Left hindlimb (tissue), 1 donor: ENCODE results near the gene SMAGP.
"Not testable (repeated sequence)": the region's sequence is repeated elsewhere in the genome, so short reads cannot be mapped to it uniquely, and the experiment has no call there.

ENCODE experiments used
- DNase-seq: peaks from one replicate; pipeline ENCODE4 v3.0.0-alpha.2; 2018

Gene SMAGP

GRCh38 chr12:51263341-51263740 lies 6.9 kb downstream of the SMAGP start:
- no peak for DNase-seq

- no peak for DNase-seq
These were observed 7.4 kb downstream of the SMAGP start for GRCh38 chr12:51262758-51263177.

GRCh38 chr12:51259600-51259999 lies 10.6 kb downstream of the SMAGP start:
- DNase-seq, result not testable (repeated sequence)

GRCh38 chr12:51254536-51254935 lies 15.7 kb downstream of the SMAGP start:
- no peak for DNase-seq

- DNase-seq, result no peak
These were observed 16.9 kb downstream of the SMAGP start for GRCh38 chr12:51253276-51253675.

- no peak for DNase-seq
These were observed 22.6 kb downstream of the SMAGP start for GRCh38 chr12:51247523-51248206.

GRCh38 chr12:51246254-51246853 lies 23.9 kb downstream of the SMAGP start:
- peak; percentile 46 for DNase-seq

GRCh38 chr12:51245476-51246253 lies 24.6 kb downstream of the SMAGP start:
- DNase-seq, result no peak

GRCh38 chr12:51244269-51244668 lies 25.9 kb downstream of the SMAGP start:
- DNase-seq, result no peak

GRCh38 chr12:51242876-51243275 lies 27.3 kb downstream of the SMAGP start:
- DNase-seq, result no peak

- DNase-seq, result no peak
These were observed 28.1 kb downstream of the SMAGP start for GRCh38 chr12:51242120-51242519.

- DNase-seq, result no peak
These were observed 29.2 kb downstream of the SMAGP start for GRCh38 chr12:51240971-51241370.

GRCh38 chr12:51238510-51239334 lies 31.5 kb downstream of the SMAGP start, which contains the start of gene DAZAP2:
DAZAP2 (plus strand) TSS chr12:51238826; CDS start chr12:51238908, 82 bp downstream.
- DNase-seq, result peak; percentile 96

- DNase-seq, result no peak
These were observed 32.1 kb downstream of the SMAGP start for GRCh38 chr12:51238037-51238509.

- no peak for DNase-seq
These were observed 35.7 kb downstream of the SMAGP start for GRCh38 chr12:51234530-51234929.

- DNase-seq, result no peak
These were observed 37.6 kb downstream of the SMAGP start for GRCh38 chr12:51232642-51233041.

GRCh38 chr12:51229116-51229809 lies 41.0 kb downstream of the SMAGP start:
- no peak for DNase-seq

GRCh38 chr12:51227962-51228361 lies 42.3 kb downstream of the SMAGP start:
- DNase-seq, result no peak

- not testable (repeated sequence) for DNase-seq
These were observed 43.1 kb downstream of the SMAGP start for GRCh38 chr12:51227112-51227511.

GRCh38 chr12:51225771-51226170 lies 44.4 kb downstream of the SMAGP start:
- no peak for DNase-seq

GRCh38 chr12:51225234-51225633 lies 45.0 kb downstream of the SMAGP start:
- DNase-seq, result no peak

GRCh38 chr12:51224625-51225024 lies 45.6 kb downstream of the SMAGP start:
- no peak for DNase-seq
